Natural killer cell (primary cell): ENCODE data around the gene TAS2R42. TPM values are rescaled to one million over a fixed set of nuclear protein-coding genes. Genes with fewer than 3 reads are reported as not detected.

Experiments used
- ATAC-seq, 3 donors: fragments of 150-1000 bp in 2 of 3; fragments of 200-7000 bp in 1 of 3; cut with Tn5 transposase; 1 replicate in 1 of 3; 2 replicates in 2 of 3; pipeline ENCODE4 v1.10.0; 2021; ENCODE audit warnings: mild to moderate bottlenecking in 2 of 3, moderate library complexity in 2 of 3
- DNase-seq, 2 donors: peaks; one replicate each; pipeline versions ENCODE4 v3.0.0 to v3.0.0-alpha.2; 2013 to 2021; ENCODE audit warnings: mixed read lengths in 1 of 2
- H3K27ac ChIP-seq: one replicate; pipeline ENCODE4 v1.5.1; 2013; ENCODE audit warnings: mild to moderate bottlenecking, low read length
- H3K27me3 ChIP-seq: one replicate; pipeline ENCODE4 v1.6.1; 2013; ENCODE audit warnings: low read length; ENCODE audit not compliant: control insufficient read depth, insufficient read depth
- H3K36me3 ChIP-seq: one replicate; pipeline ENCODE4 v1.6.1; 2013; ENCODE audit warnings: low read length; ENCODE audit not compliant: control insufficient read depth, insufficient read depth
- H3K4me1 ChIP-seq: one replicate; pipeline ENCODE4 v1.6.1; 2013; ENCODE audit warnings: low read length; ENCODE audit not compliant: control insufficient read depth, insufficient read depth
- H3K4me3 ChIP-seq: one replicate; pipeline ENCODE4 v1.5.1; 2013; ENCODE audit warnings: low read length
- H3K9me3 ChIP-seq: one replicate; pipeline ENCODE4 v1.6.1; 2013; ENCODE audit warnings: low read length; ENCODE audit not compliant: control insufficient read depth, insufficient read depth
- H3K27ac Mint-ChIP-seq, 2 donors: one replicate each; pipeline ENCODE4 v1.8.0; 2022; ENCODE audit warnings: mild to moderate bottlenecking in 2 of 2, mixed read lengths in 2 of 2, moderate library complexity in 1 of 2
- H3K27me3 Mint-ChIP-seq, 2 donors: one replicate each; pipeline ENCODE4 v1.8.0; 2022; ENCODE audit warnings: low read depth in 2 of 2, mixed read lengths in 2 of 2
- H3K36me3 Mint-ChIP-seq: one replicate; pipeline ENCODE4 v1.8.0; 2022; ENCODE audit warnings: mixed read lengths
- H3K4me1 Mint-ChIP-seq, 2 donors: one replicate each; pipeline ENCODE4 v1.8.0; 2022; ENCODE audit warnings: mixed read lengths in 2 of 2
- H3K4me3 Mint-ChIP-seq: one replicate; pipeline ENCODE4 v1.8.0; 2022; ENCODE audit warnings: mild to moderate bottlenecking, moderate library complexity, mixed read lengths
- H3K9me3 Mint-ChIP-seq, 2 donors: one replicate each; pipeline ENCODE4 v1.8.0; 2022; ENCODE audit warnings: mixed read lengths in 2 of 2
- CTCF ChIP-seq: fragments of 200-600 bp; IDR thresholded peaks from one replicate; pipeline ENCODE4 v1.8.0; 2022; ENCODE audit warnings: antibody characterized with exemption
- WGBS: methylation state at CpG from one replicate; pipeline ENCODE4 v1.1.7; 2013; ENCODE audit warnings: missing lambda C conversion rate; ENCODE audit not compliant: insufficient coverage; 5-methylcytosine and 5-hydroxymethylcytosine counted together
- intact Hi-C: fragments of 100-400 bp; cut with micrococcal nuclease; formaldehyde crosslinking; loops from one replicate; pipeline ENCODE4 v1.14.2; 2022
- total RNA-seq, 4 donors: library from RNA; stranded (reverse); fragments of 120-200 nt in 1 of 4; gene quantifications; one replicate each; pipeline versions ENCODE4 v1.2.3 to v1.2.4, GENCODE V29; 2013 to 2022

TAS2R42 gene
- total RNA-seq = not detected
- total RNA-seq (2013) = not detected

- no peaks in the 10 kb centered on the region for H3K4me1 ChIP-seq
- no peaks in the 10 kb centered on the region for H3K27me3 ChIP-seq
- H3K27ac ChIP-seq = no peak within 1 kb of the TSS
- no peak for DNase-seq
- H3K4me3 Mint-ChIP-seq = no peak within 1 kb of the TSS
- no peak for ATAC-seq
- H3K9me3 Mint-ChIP-seq = no peaks in the 10 kb centered on the region
- intact Hi-C loops = no loop called here
- H3K4me1 Mint-ChIP-seq = no peaks in the 10 kb centered on the region
- no peaks in the 10 kb centered on the region for H3K36me3 ChIP-seq
- no peaks in the 10 kb centered on the region for H3K36me3 Mint-ChIP-seq
- no peaks in the 10 kb centered on the region for H3K9me3 ChIP-seq
- WGBS = 82% methylated on average over 1 of the region's 2 CpGs
- TF ChIP-seq CTCF = no peak
- H3K4me3 ChIP-seq = no peak within 1 kb of the TSS
- H3K27ac Mint-ChIP-seq = no peak within 1 kb of the TSS
- H3K27me3 Mint-ChIP-seq = no peaks in the 10 kb centered on the region
These were observed at the start of gene TAS2R42 for GRCh38 chr12:11186837-11187236. TAS2R42 (minus strand) TSS chr12:11186937; CDS start chr12:11186937, 0 bp downstream.

GRCh38 chr12:11233532-11233931 is 46.8 kb upstream of the TAS2R42 start:
- no peak for DNase-seq
- Histone ChIP-seq H3K27me3 (no peaks in the 10 kb centered on the region), H3K4me1 (no peaks in the 10 kb centered on the region), H3K36me3 (no peaks in the 10 kb centered on the region), H3K9me3 (no peaks in the 10 kb centered on the region), H3K27ac (no peak overlapping the region), H3K4me3 (no peak overlapping the region)
- TF ChIP-seq CTCF = no peak
- H3K9me3 Mint-ChIP-seq = no peaks in the 10 kb centered on the region
- no peak overlapping the region for H3K27ac Mint-ChIP-seq
- H3K4me1 Mint-ChIP-seq = no peaks in the 10 kb centered on the region
- intact Hi-C loops = no loop called here
- no peak overlapping the region for H3K4me3 Mint-ChIP-seq
- 75% methylated on average over 5 of the region's 5 CpGs for WGBS
- no peaks in the 10 kb centered on the region for H3K36me3 Mint-ChIP-seq
- no peaks in the 10 kb centered on the region for H3K27me3 Mint-ChIP-seq
- ATAC-seq = no peak

GRCh38 chr12:11228296-11228879 is 41.7 kb upstream of the TAS2R42 start:
- no peaks in the 10 kb centered on the region for H3K9me3 Mint-ChIP-seq
- no peaks in the 10 kb centered on the region for H3K27me3 Mint-ChIP-seq
- H3K4me1 Mint-ChIP-seq = no peaks in the 10 kb centered on the region
- peak in 1 of 2 donors; percentile 25 for DNase-seq
- no peak overlapping the region for H3K4me3 ChIP-seq
- H3K27me3 ChIP-seq = no peaks in the 10 kb centered on the region
- no peak overlapping the region for H3K27ac ChIP-seq
- peak in 2 of 3 donors; percentile 50 to 65 for ATAC-seq
- no peaks in the 10 kb centered on the region for H3K9me3 ChIP-seq
- no peaks in the 10 kb centered on the region for H3K36me3 ChIP-seq
- H3K4me3 Mint-ChIP-seq = no peak overlapping the region
- TF ChIP-seq CTCF = no peak
- H3K4me1 ChIP-seq = no peaks in the 10 kb centered on the region
- H3K36me3 Mint-ChIP-seq = no peaks in the 10 kb centered on the region
- intact Hi-C loops = loop anchor here (10.0 kb wide), 1 partner anchor 256 kb away; no protein-coding TSS in a partner anchor
- WGBS = 42% methylated on average over 4 of the region's 5 CpGs
- no peak overlapping the region for H3K27ac Mint-ChIP-seq

GRCh38 chr12:11227373-11227772 is 40.6 kb upstream of the TAS2R42 start:
- Mint-ChIP-seq H3K27me3 (no peaks in the 10 kb centered on the region), H3K4me3 (no peak overlapping the region), H3K36me3 (no peaks in the 10 kb centered on the region), H3K4me1 (no peaks in the 10 kb centered on the region), H3K27ac (no peak overlapping the region), H3K9me3 (no peaks in the 10 kb centered on the region)
- no peaks in the 10 kb centered on the region for H3K4me1 ChIP-seq
- WGBS = 96% methylated on average over 4 of the region's 4 CpGs
- ATAC-seq = no peak
- no peaks in the 10 kb centered on the region for H3K9me3 ChIP-seq
- no peaks in the 10 kb centered on the region for H3K36me3 ChIP-seq
- no peaks in the 10 kb centered on the region for H3K27me3 ChIP-seq
- intact Hi-C loops = loop anchor here (10.0 kb wide), 1 partner anchor 257 kb away; no protein-coding TSS in a partner anchor
- TF ChIP-seq CTCF = no peak
- H3K27ac ChIP-seq = no peak overlapping the region
- H3K4me3 ChIP-seq = no peak overlapping the region
- no peak for DNase-seq
